HG02885 (cell line): ENCODE data around the gene LRRN2.

Source experiments
- ATAC-seq: cut with Tn5 transposase; IDR thresholded peaks from one replicate; pipeline ENCODE4 v1.9.1; 2021; ENCODE audit warnings: mild to moderate bottlenecking; ENCODE audit not compliant: unreplicated experiment, poor library complexity

Gene LRRN2

GRCh38 chr1:204607910-204608309 is 77.6 kb downstream of the LRRN2 start:
- no peak for ATAC-seq

- ATAC-seq, result no peak
These were observed 79.7 kb downstream of the LRRN2 start for GRCh38 chr1:204605791-204606190.

GRCh38 chr1:204602871-204603542 is 82.5 kb downstream of the LRRN2 start:
- no peak for ATAC-seq

- ATAC-seq, result no peak
These were observed 83.4 kb downstream of the LRRN2 start for GRCh38 chr1:204602111-204602579.

GRCh38 chr1:204600968-204601367 is 84.6 kb downstream of the LRRN2 start:
- ATAC-seq, result no peak

GRCh38 chr1:204600203-204600602 is 85.3 kb downstream of the LRRN2 start:
- ATAC-seq, result no peak

GRCh38 chr1:204599596-204599995 is 85.9 kb downstream of the LRRN2 start:
- no peak for ATAC-seq

GRCh38 chr1:204599098-204599497 is 86.4 kb downstream of the LRRN2 start:
- no peak for ATAC-seq

GRCh38 chr1:204598319-204598969 is 87.1 kb downstream of the LRRN2 start:
- no peak for ATAC-seq

- ATAC-seq, result no peak
These were observed 93.1 kb downstream of the LRRN2 start for GRCh38 chr1:204592246-204592948.

GRCh38 chr1:204591473-204592090 is 94.0 kb downstream of the LRRN2 start:
- no peak for ATAC-seq

- no peak for ATAC-seq
These were observed 96.0 kb downstream of the LRRN2 start for GRCh38 chr1:204589409-204590038.

- ATAC-seq, result no peak
These were observed 96.7 kb downstream of the LRRN2 start for GRCh38 chr1:204588826-204589225.

- ATAC-seq, result no peak
These were observed 97.9 kb downstream of the LRRN2 start for GRCh38 chr1:204587621-204588020.

GRCh38 chr1:204584699-204585372 is 100.7 kb downstream of the LRRN2 start:
- ATAC-seq, result no peak

- no peak for ATAC-seq
These were observed 101.5 kb downstream of the LRRN2 start for GRCh38 chr1:204583909-204584632.

- no peak for ATAC-seq
These were observed 103.8 kb downstream of the LRRN2 start for GRCh38 chr1:204581759-204582158.

- no peak for ATAC-seq
These were observed 104.7 kb downstream of the LRRN2 start for GRCh38 chr1:204580862-204581261.

- ATAC-seq, result no peak
These were observed 105.9 kb downstream of the LRRN2 start for GRCh38 chr1:204579681-204580080.
